HG03575 (cell line): ENCODE measurements around the gene MFSD1.
A peak's percentile ranks its signal among the peaks of the same experiment; 100 is the strongest.

Experiments used
- ATAC-seq: cut with Tn5 transposase; IDR thresholded peaks from one replicate; pipeline ENCODE4 v1.9.1; 2021; ENCODE audit not compliant: unreplicated experiment, insufficient number of reproducible peaks, low FRiP score; ENCODE audit errors: extremely low read depth

Gene MFSD1

GRCh38 chr3:158801696-158802408, at the start of gene MFSD1:
Gene MFSD1 (plus strand): TSS chr3:158802054. CDS start chr3:158802153, 99 bp downstream.
- peak; percentile 84 for ATAC-seq

GRCh38 chr3:158753854-158754253, 48.0 kb upstream of the MFSD1 start:
- no peak for ATAC-seq

- no peak for ATAC-seq
These were observed 46.4 kb upstream of the MFSD1 start for GRCh38 chr3:158755421-158755820.

- ATAC-seq = no peak
These were observed 40.5 kb upstream of the MFSD1 start for GRCh38 chr3:158761350-158761749.

- ATAC-seq = no peak
These were observed 39.2 kb upstream of the MFSD1 start for GRCh38 chr3:158762701-158763100.

GRCh38 chr3:158763421-158763820, 38.4 kb upstream of the MFSD1 start:
- ATAC-seq = no peak

- no peak for ATAC-seq
These were observed 36.2 kb upstream of the MFSD1 start for GRCh38 chr3:158765518-158766205.

GRCh38 chr3:158766364-158766763, 35.5 kb upstream of the MFSD1 start:
- ATAC-seq = no peak

- no peak for ATAC-seq
These were observed 33.5 kb upstream of the MFSD1 start for GRCh38 chr3:158768361-158768787.

- ATAC-seq = no peak
These were observed 32.8 kb upstream of the MFSD1 start for GRCh38 chr3:158768881-158769543.

- ATAC-seq = no peak
These were observed 32.3 kb upstream of the MFSD1 start for GRCh38 chr3:158769549-158769948.

GRCh38 chr3:158769952-158770740, 31.7 kb upstream of the MFSD1 start:
- no peak for ATAC-seq

GRCh38 chr3:158770741-158771350, 31.0 kb upstream of the MFSD1 start:
- ATAC-seq = no peak

- ATAC-seq = no peak
These were observed 30.3 kb upstream of the MFSD1 start for GRCh38 chr3:158771577-158771976.

- no peak for ATAC-seq
These were observed 29.9 kb upstream of the MFSD1 start for GRCh38 chr3:158771982-158772381.

GRCh38 chr3:158773166-158773565, 28.7 kb upstream of the MFSD1 start:
- ATAC-seq = no peak

GRCh38 chr3:158773845-158774830, 27.7 kb upstream of the MFSD1 start:
- ATAC-seq = no peak

- no peak for ATAC-seq
These were observed 26.9 kb upstream of the MFSD1 start for GRCh38 chr3:158774965-158775364.
